Peyer's patch (tissue), 4 donors: ENCODE results near the gene CRTAC1.

Source experiments
- CTCF ChIP-seq, 6 experiments: fragments of 450-650 bp in 4 of 6; fragments of 200-600 bp in 2 of 6; sonication (generic) in 1 of 6; IDR thresholded peaks; one replicate each; pipeline ENCODE4 v1.5.1; 2017 to 2019; ENCODE audit warnings: antibody characterized with exemption in 6 of 6, mild to moderate bottlenecking in 3 of 6, moderate library complexity in 1 of 6
- POLR2A ChIP-seq, 2 donors: fragments of 450-650 bp; IDR thresholded peaks; one replicate each; pipeline ENCODE4 v1.5.1; 2017; ENCODE audit warnings: antibody characterized with exemption in 2 of 2, mild to moderate bottlenecking in 2 of 2, moderate library complexity in 2 of 2

DNA sequence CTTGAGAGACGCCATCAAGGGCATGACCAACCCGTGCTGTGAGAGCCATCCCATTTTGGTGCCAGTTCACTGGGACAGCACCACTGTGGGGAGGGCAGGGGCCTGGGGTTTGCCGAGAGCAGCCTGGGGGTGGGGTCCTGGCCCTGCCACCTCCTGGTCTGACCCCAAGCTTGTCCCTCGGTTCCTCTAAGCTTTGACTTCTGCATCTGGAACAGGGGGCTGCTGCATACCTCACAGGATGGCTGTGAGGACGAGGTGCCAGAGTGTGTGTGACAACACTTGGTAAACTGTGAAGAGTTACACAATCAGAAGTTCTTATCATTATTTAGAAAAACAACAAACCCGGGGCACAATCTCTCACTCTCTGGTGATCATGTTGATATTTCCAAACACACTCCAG is 89.9 kb downstream of the CRTAC1 start:
- TF ChIP-seq CTCF (IDR thresholded peaks at IDR 0.05): no peak
- TF ChIP-seq POLR2A (IDR thresholded peaks at IDR 0.05): no peak
